Suppressor macrophage (primary cell): ENCODE results near the gene RNU6-7.
A peak's percentile ranks its signal among the peaks of the same experiment; 100 is the strongest.

Experiments used
- DNase-seq, 4 experiments: peaks; one replicate each; pipeline ENCODE4 v3.0.0-alpha.2; 2020 to 2022
- total RNA-seq, 17 experiments: gene quantifications; one replicate each; lab custom pipeline; 2026; ENCODE audit warnings: mixed read lengths in 6 of 17, inconsistent platforms in 3 of 17; lab: John Stamatoyannopoulos, UW

Gene RNU6-7
- total RNA-seq: 0 to 0.07 (median 0) reads per million in 17 experiments

GRCh38 chr14:32201816-32202490, at the start of gene RNU6-7:
Gene RNU6-7, plus strand, starts transcription at chr14:32202045.
- peak in 2 of 4 experiments; percentile 5 to 12 for DNase-seq

GRCh38 chr14:32166029-32166428, 35.8 kb upstream of the RNU6-7 start:
- no peak for DNase-seq

- no peak for DNase-seq
Observed at GRCh38 chr14:32166924-32167323, 34.9 kb upstream of the RNU6-7 start.

- DNase-seq: no peak
Observed at GRCh38 chr14:32167907-32168306, 33.9 kb upstream of the RNU6-7 start.

- no peak for DNase-seq
Observed at GRCh38 chr14:32169191-32169590, 32.7 kb upstream of the RNU6-7 start.

- no peak for DNase-seq
Observed at GRCh38 chr14:32171469-32171868, 30.4 kb upstream of the RNU6-7 start.

GRCh38 chr14:32183151-32184058, 18.4 kb upstream of the RNU6-7 start:
- no peak for DNase-seq

GRCh38 chr14:32185097-32185496, 16.7 kb upstream of the RNU6-7 start:
- DNase-seq: no peak

- DNase-seq: no peak
Observed at GRCh38 chr14:32186248-32186647, 15.6 kb upstream of the RNU6-7 start.

- DNase-seq: peak in 2 of 4 experiments; percentile 20 to 21
Observed at GRCh38 chr14:32189811-32190210, 12.0 kb upstream of the RNU6-7 start.

- DNase-seq: peak in 3 of 4 experiments; percentile 26 to 57 (median 36)
Observed at GRCh38 chr14:32190673-32191072, 11.2 kb upstream of the RNU6-7 start.

GRCh38 chr14:32192712-32193373, 9.0 kb upstream of the RNU6-7 start:
- DNase-seq: no peak

GRCh38 chr14:32193532-32193931, 8.3 kb upstream of the RNU6-7 start:
- no peak for DNase-seq

- peak in 2 of 4 experiments; percentile 41 to 57 for DNase-seq
Observed at GRCh38 chr14:32195636-32196035, 6.2 kb upstream of the RNU6-7 start.

- no peak for DNase-seq
Observed at GRCh38 chr14:32197919-32198318, 3.9 kb upstream of the RNU6-7 start.

- DNase-seq: peak in 2 of 4 experiments; percentile 52 to 61
Observed at GRCh38 chr14:32200368-32201192, 1.3 kb upstream of the RNU6-7 start.

- DNase-seq: peak in 3 of 4 experiments; percentile 35 to 59 (median 44)
Observed at GRCh38 chr14:32201193-32201815, 541 bp upstream of the RNU6-7 start.

GRCh38 chr14:32202491-32202997, 699 bp downstream of the RNU6-7 start:
- DNase-seq: no peak

- peak; percentile 49 to 80 (median 62) for DNase-seq
Observed at GRCh38 chr14:32202998-32203882, 1.4 kb downstream of the RNU6-7 start, which contains the start of gene RNU6-8. Gene RNU6-8, minus strand, starts transcription at chr14:32203269.

- no peak for DNase-seq
Observed at GRCh38 chr14:32203928-32204357, 2.1 kb downstream of the RNU6-7 start.
